ENCODE measurements around the gene RNF222. TPM values are rescaled to one million over a fixed set of nuclear protein-coding genes. Genes with fewer than 3 reads are reported as not detected.

The RNF222 gene
- total RNA-seq, result not detected
- under 1 TPM in 1 of 3 donors, not detected in 2; 0.03 TPM for polyA plus RNA-seq

- Histone ChIP-seq H3K4me1 (no peaks in the 10 kb centered on the region), H3K4me3 (no peak within 1 kb of the TSS), H3K36me3 (no peaks in the 10 kb centered on the region), H3K27me3 (peaks cover 0 to 64% (median 28%) of the 10 kb centered on the region in 3 donors), H3K9me3 (no peaks in the 10 kb centered on the region), H3K27ac (no peak within 1 kb of the TSS)
- intact Hi-C loops (cut with DNase I), result no loop called here
- 27 to 54% methylated on average over 13 of the region's 13 CpGs for WGBS, 2 donors
- TF ChIP-seq CTCF (IDR thresholded peaks at IDR 0.05) (no peak), EP300 (IDR thresholded peaks at IDR 0.05) (no peak), POLR2AphosphoS5 (IDR thresholded peaks at IDR 0.05) (no peak), POLR2A (IDR thresholded peaks at IDR 0.05) (no peak)
- DNase-seq, result no peak
These were observed at the start of gene RNF222 for GRCh38 chr17:8397636-8398035. RNF222 (minus strand) TSS chr17:8397827; CDS start chr17:8393461, 4,366 bp downstream.

GRCh38 chr17:8445536-8445935 lies 47.9 kb upstream of the RNF222 start:
- Histone ChIP-seq H3K27me3 (no peaks in the 10 kb centered on the region), H3K36me3 (peaks cover 8 to 67% (median 19%) of the 10 kb centered on the region in 4 donors), H3K4me3 (no peak overlapping the region), H3K4me1 (peaks cover 0 to 24% (median 4%) of the 10 kb centered on the region in 4 donors), H3K27ac (no peak overlapping the region), H3K9me3 (no peaks in the 10 kb centered on the region)
- DNase-seq, result no peak
- WGBS, 2 donors, result 82 to 85% methylated on average over 4 of the region's 4 CpGs
- TF ChIP-seq POLR2A (IDR thresholded peaks at IDR 0.05), result no peak
- TF ChIP-seq POLR2AphosphoS5 (IDR thresholded peaks at IDR 0.05), result no peak
- no peak for TF ChIP-seq CTCF (IDR thresholded peaks at IDR 0.05)
- no peak for TF ChIP-seq EP300 (IDR thresholded peaks at IDR 0.05)
- intact Hi-C loops (cut with DNase I), result no loop called here

GRCh38 chr17:8444494-8444893 lies 46.9 kb upstream of the RNF222 start:
- TF ChIP-seq EP300 (IDR thresholded peaks at IDR 0.05) (no peak), POLR2A (IDR thresholded peaks at IDR 0.05) (no peak), CTCF (IDR thresholded peaks at IDR 0.05) (no peak), POLR2AphosphoS5 (IDR thresholded peaks at IDR 0.05) (no peak)
- no peak overlapping the region for H3K27ac ChIP-seq
- no peaks in the 10 kb centered on the region for H3K27me3 ChIP-seq
- 86% methylated on average over 4 of the region's 4 CpGs for WGBS, 2 donors
- no peaks in the 10 kb centered on the region for H3K9me3 ChIP-seq
- DNase-seq, result no peak
- H3K36me3 ChIP-seq, result peaks cover 8 to 57% (median 16%) of the 10 kb centered on the region in 4 donors
- peaks cover 0 to 24% (median 4%) of the 10 kb centered on the region in 4 donors for H3K4me1 ChIP-seq
- intact Hi-C loops (cut with DNase I), result no loop called here
- H3K4me3 ChIP-seq, result no peak overlapping the region

GRCh38 chr17:8443756-8444155 lies 46.1 kb upstream of the RNF222 start:
- no peak for TF ChIP-seq CTCF (IDR thresholded peaks at IDR 0.05)
- Histone ChIP-seq H3K36me3 (peaks cover 7 to 50% (median 9%) of the 10 kb centered on the region in 4 donors), H3K9me3 (no peaks in the 10 kb centered on the region), H3K4me1 (peaks cover 0 to 24% (median 4%) of the 10 kb centered on the region in 4 donors), H3K4me3 (no peak overlapping the region), H3K27me3 (no peaks in the 10 kb centered on the region), H3K27ac (no peak overlapping the region)
- DNase-seq, result no peak
- intact Hi-C loops (cut with DNase I), result no loop called here
- WGBS, 2 donors, result 92% methylated on average over 7 of the region's 7 CpGs

- no peak for DNase-seq
- intact Hi-C loops (cut with DNase I), result no loop called here
- Histone ChIP-seq H3K27ac (no peak overlapping the region), H3K9me3 (no peaks in the 10 kb centered on the region), H3K27me3 (no peaks in the 10 kb centered on the region), H3K4me3 (no peak overlapping the region), H3K4me1 (peaks cover 0 to 38% (median 16%) of the 10 kb centered on the region in 4 donors), H3K36me3 (peaks cover 4 to 36% (median 8%) of the 10 kb centered on the region in 4 donors)
- WGBS, 2 donors, result 94 to 96% methylated on average over 2 of the region's 2 CpGs
- TF ChIP-seq POLR2A (IDR thresholded peaks at IDR 0.05) (no peak), CTCF (IDR thresholded peaks at IDR 0.05) (no peak), EP300 (IDR thresholded peaks at IDR 0.05) (no peak), POLR2AphosphoS5 (IDR thresholded peaks at IDR 0.05) (no peak)
These were observed 44.7 kb upstream of the RNF222 start for GRCh38 chr17:8442310-8442709.
